ENCODE data around the gene TGM3.

TGM3 gene

GRCh38 chr20:2315440-2315778, 19.6 kb downstream of the TGM3 start:
- DNase-seq (ENCODE audit: low read depth), result no peak
- H3K4me3 ChIP-seq (ENCODE audit: low read length), result no peak overlapping the region
- TF ChIP-seq CTCF (conservative IDR thresholded peaks at IDR 0.05; ENCODE audit: low read length), result no peak

- H3K4me3 ChIP-seq (ENCODE audit: low read length), result no peak overlapping the region
- no peak for TF ChIP-seq CTCF (conservative IDR thresholded peaks at IDR 0.05; ENCODE audit: low read length)
- DNase-seq (ENCODE audit: low read depth), result no peak
Observed at GRCh38 chr20:2316847-2317495, 21.2 kb downstream of the TGM3 start.

GRCh38 chr20:2320813-2321658, 25.2 kb downstream of the TGM3 start:
- TF ChIP-seq CTCF (conservative IDR thresholded peaks at IDR 0.05; ENCODE audit: low read length), result no peak
- no peak overlapping the region for H3K4me3 ChIP-seq (ENCODE audit: low read length)
- DNase-seq (ENCODE audit: low read depth), result no peak

- no peak overlapping the region for H3K4me3 ChIP-seq (ENCODE audit: low read length)
- TF ChIP-seq CTCF (conservative IDR thresholded peaks at IDR 0.05; ENCODE audit: low read length), result no peak
- no peak for DNase-seq (ENCODE audit: low read depth)
Observed at GRCh38 chr20:2323051-2323450, 27.2 kb downstream of the TGM3 start.

GRCh38 chr20:2326046-2326445, 30.2 kb downstream of the TGM3 start:
- DNase-seq (ENCODE audit: low read depth), result no peak
- H3K4me3 ChIP-seq (ENCODE audit: low read length), result no peak overlapping the region
- TF ChIP-seq CTCF (conservative IDR thresholded peaks at IDR 0.05; ENCODE audit: low read length), result no peak

- TF ChIP-seq CTCF (conservative IDR thresholded peaks at IDR 0.05; ENCODE audit: low read length), result no peak
Observed at GRCh38 chr20:2327620-2328555, 32.1 kb downstream of the TGM3 start.

More at GRCh38 chr20:2327620-2328555, 32.1 kb downstream of the TGM3 start:
- DNase-seq (ENCODE audit: low read depth), result no peak
- H3K4me3 ChIP-seq (ENCODE audit: low read length), result no peak overlapping the region

Data from AG10803 (cell line).